ENCODE data around the gene ANKAR.
"Not testable (repeated sequence)": the region's sequence is repeated elsewhere in the genome, so short reads cannot be mapped to it uniquely, and the experiment has no call there.

ANKAR gene

DNA sequence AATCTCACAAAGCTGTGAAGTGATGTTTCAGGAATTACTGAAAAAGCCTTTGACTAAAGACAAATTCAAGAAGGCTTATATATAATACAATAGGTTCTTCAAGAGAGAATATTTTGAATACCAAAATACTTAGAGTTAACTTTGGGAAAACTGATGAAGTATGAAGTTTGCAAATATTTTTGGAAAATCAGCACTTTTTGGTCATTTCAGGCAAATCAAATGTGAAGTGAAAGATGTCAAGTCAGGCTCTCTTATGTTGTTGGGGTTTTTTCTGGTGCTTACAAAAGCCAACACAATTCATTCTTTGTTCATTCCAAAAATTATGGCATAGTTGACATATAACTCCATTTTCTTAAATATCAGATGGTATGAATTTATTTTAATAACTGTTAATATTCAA, 27.9 kb upstream of the ANKAR start:
- H3K4me3 ChIP-seq (ENCODE audit: low read length): no peak overlapping the region
- TF ChIP-seq, protein P1, sequence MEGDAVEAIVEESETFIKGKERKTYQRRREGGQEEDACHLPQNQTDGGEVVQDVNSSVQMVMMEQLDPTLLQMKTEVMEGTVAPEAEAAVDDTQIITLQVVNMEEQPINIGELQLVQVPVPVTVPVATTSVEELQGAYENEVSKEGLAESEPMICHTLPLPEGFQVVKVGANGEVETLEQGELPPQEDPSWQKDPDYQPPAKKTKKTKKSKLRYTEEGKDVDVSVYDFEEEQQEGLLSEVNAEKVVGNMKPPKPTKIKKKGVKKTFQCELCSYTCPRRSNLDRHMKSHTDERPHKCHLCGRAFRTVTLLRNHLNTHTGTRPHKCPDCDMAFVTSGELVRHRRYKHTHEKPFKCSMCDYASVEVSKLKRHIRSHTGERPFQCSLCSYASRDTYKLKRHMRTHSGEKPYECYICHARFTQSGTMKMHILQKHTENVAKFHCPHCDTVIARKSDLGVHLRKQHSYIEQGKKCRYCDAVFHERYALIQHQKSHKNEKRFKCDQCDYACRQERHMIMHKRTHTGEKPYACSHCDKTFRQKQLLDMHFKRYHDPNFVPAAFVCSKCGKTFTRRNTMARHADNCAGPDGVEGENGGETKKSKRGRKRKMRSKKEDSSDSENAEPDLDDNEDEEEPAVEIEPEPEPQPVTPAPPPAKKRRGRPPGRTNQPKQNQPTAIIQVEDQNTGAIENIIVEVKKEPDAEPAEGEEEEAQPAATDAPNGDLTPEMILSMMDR (IDR thresholded peaks at IDR 0.05; ENCODE audit: insufficient read depth, low read depth, low read length, missing control alignments): no peak
- no peak for DNase-seq (ENCODE audit: low read depth)

DNA sequence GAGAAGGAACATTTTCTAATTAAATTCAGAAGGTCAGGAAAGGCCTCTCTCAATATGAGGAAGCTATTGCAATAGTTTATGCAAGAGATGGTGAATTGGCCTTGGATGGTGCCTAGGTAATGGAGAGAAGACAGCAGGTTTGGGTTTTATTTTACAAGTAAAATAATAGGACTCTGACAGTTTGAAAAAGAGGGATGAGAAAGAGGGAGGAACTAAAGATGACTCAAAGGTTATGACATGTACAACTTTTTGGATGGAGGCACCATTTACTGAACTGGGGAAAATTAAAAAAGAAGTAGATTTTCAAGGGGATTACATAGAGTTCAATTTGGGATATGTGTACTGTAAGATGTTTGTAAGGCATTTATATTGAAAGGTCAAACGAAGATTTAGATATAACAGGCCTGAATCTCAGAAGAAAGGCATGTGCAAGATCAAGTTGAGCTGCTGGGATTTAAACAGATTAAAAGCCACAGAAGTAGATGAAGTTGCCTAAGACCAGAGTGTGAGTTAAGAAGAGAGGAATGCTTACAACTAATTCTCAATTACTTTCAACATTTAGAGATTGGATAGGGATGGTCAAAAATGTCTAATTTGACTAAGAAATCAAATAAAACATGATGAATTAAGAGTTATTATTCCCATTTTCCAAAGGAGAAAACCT, 25.5 kb upstream of the ANKAR start:
- no peak overlapping the region for H3K4me3 ChIP-seq (ENCODE audit: low read length)
- peak; percentile 27 for DNase-seq (ENCODE audit: low read depth)

DNA sequence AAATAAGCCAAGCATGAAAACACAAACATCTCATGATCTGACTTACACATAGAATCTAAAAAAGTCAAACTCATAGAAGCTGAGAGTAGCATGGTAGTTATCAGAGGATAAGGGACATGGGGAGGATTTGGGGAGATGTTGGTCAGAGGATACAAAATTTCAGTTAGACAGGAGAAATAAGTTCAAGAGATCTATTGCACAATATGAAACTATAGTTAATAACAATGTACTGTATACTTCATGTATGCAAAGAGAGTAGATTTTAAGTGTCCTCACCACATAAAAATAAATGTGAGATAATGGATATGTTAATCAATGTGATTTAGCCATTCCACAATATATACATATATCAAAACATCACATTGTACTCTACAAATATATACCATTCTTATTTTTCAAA, 23.2 kb upstream of the ANKAR start:
- DNase-seq (ENCODE audit: low read depth): no peak
- TF ChIP-seq, protein P1 (IDR thresholded peaks at IDR 0.05; ENCODE audit: insufficient read depth, low read depth, low read length, missing control alignments): no peak
- H3K4me3 ChIP-seq (ENCODE audit: low read length): no peak overlapping the region

More for the DNA sequence above, 25.5 kb upstream of the ANKAR start:
- TF ChIP-seq, protein P1 (IDR thresholded peaks at IDR 0.05; ENCODE audit: insufficient read depth, low read depth, low read length, missing control alignments): no peak

- DNase-seq (ENCODE audit: low read depth); H3K4me3 ChIP-seq (ENCODE audit: low read length): not testable (repeated sequence)
Measured at GRCh38 chr2:189653464-189653863, 21.0 kb upstream of the ANKAR start.

GRCh38 chr2:189654641-189655040, 19.8 kb upstream of the ANKAR start:
- TF ChIP-seq, protein P1 (IDR thresholded peaks at IDR 0.05; ENCODE audit: insufficient read depth, low read depth, low read length, missing control alignments): no peak
- no peak overlapping the region for H3K4me3 ChIP-seq (ENCODE audit: low read length)
- DNase-seq (ENCODE audit: low read depth): no peak

GRCh38 chr2:189657867-189658266, 16.6 kb upstream of the ANKAR start:
- TF ChIP-seq, protein P1 (IDR thresholded peaks at IDR 0.05; ENCODE audit: insufficient read depth, low read depth, low read length, missing control alignments): no peak
- no peak for DNase-seq (ENCODE audit: low read depth)
- H3K4me3 ChIP-seq (ENCODE audit: low read length): no peak overlapping the region

- no peak overlapping the region for H3K4me3 ChIP-seq (ENCODE audit: low read length)
- DNase-seq (ENCODE audit: low read depth): no peak
- TF ChIP-seq, protein P1 (IDR thresholded peaks at IDR 0.05; ENCODE audit: insufficient read depth, low read depth, low read length, missing control alignments): no peak
Measured at GRCh38 chr2:189658306-189659212, 15.9 kb upstream of the ANKAR start.

Measured in epithelial cell of esophagus (primary cell).